B cell (primary cell): ENCODE measurements around the gene AGR3. TPM values are rescaled to one million over a fixed set of nuclear protein-coding genes. Genes with fewer than 3 reads are reported as not detected.
A peak's percentile ranks its signal among the peaks of the same experiment; 100 is the strongest.

Experiments used
- ATAC-seq: fragments of 200-7000 bp; cut with Tn5 transposase; one replicate; pipeline ENCODE4 v1.10.0; 2021; ENCODE audit warnings: low read depth, mild to moderate bottlenecking, moderate number of reproducible peaks, moderate library complexity
- CTCF ChIA-PET: fragments of 350-600 bp; sonication (Branson Sonifier 250); formaldehyde crosslinking; loops from one replicate; lab custom pipeline; 2021; ENCODE audit warnings: antibody characterized with exemption, inconsistent platforms; lab: Charles Lee
- POLR2A ChIA-PET: fragments of 350-600 bp; sonication (Branson Sonifier 250); formaldehyde crosslinking; loops from one replicate; lab custom pipeline; 2021; ENCODE audit warnings: antibody characterized with exemption; lab: Charles Lee
- DNase-seq: peaks from one replicate; pipeline ENCODE4 v3.0.0; 2013
- H2AFZ ChIP-seq: 2 replicates; pipeline ENCODE4 v1.6.1; 2012; ENCODE audit warnings: mild to moderate bottlenecking, low read depth, low read length; ENCODE audit not compliant: insufficient read depth, poor library complexity, severe bottlenecking
- H3K27ac ChIP-seq, 2 donors: 1 replicate in 1 of 2; 2 replicates in 1 of 2; pipeline ENCODE4 v1.5.1; 2012 to 2013; ENCODE audit warnings: low read length in 2 of 2, mild to moderate bottlenecking in 2 of 2, moderate library complexity in 1 of 2
- H3K27me3 ChIP-seq, 4 experiments: fragments of 200-600 bp in 1 of 4; sonication (generic) in 1 of 4; replicated peaks in 1 of 4; 1 replicate in 2 of 4; 2 replicates in 2 of 4; pipeline versions ENCODE4 v1.6.1 to v1.7.0; 2013 to 2016; ENCODE audit warnings: low read length in 3 of 4, mild to moderate bottlenecking in 2 of 4, mixed read lengths in 1 of 4, moderate library complexity in 1 of 4; ENCODE audit not compliant: insufficient read depth in 4 of 4, control insufficient read depth in 3 of 4; ENCODE audit errors: control extremely low read depth in 1 of 4
- H3K36me3 ChIP-seq, 2 experiments: replicated peaks in 1 of 2; 1 replicate in 1 of 2; 2 replicates in 1 of 2; pipeline versions ENCODE4 v1.6.1 to v1.7.1; 2013; ENCODE audit warnings: low read length in 1 of 2; ENCODE audit not compliant: insufficient read depth in 2 of 2, control insufficient read depth in 1 of 2; ENCODE audit errors: control extremely low read depth in 1 of 2, extremely low read depth in 1 of 2
- H3K4me1 ChIP-seq, 2 donors: fragments of 200-600 bp in 1 of 2; sonication (generic) in 1 of 2; 1 replicate in 1 of 2; 2 replicates in 1 of 2; pipeline versions ENCODE4 v1.5.1 to v1.6.1; 2013 to 2017; ENCODE audit warnings: low read length in 2 of 2; ENCODE audit not compliant: control insufficient read depth in 2 of 2, insufficient read depth in 2 of 2
- H3K4me2 ChIP-seq: replicated peaks from 2 replicates; pipeline ENCODE3; 2012; ENCODE audit warnings: mild to moderate bottlenecking, low read depth, low read length; ENCODE audit not compliant: poor library complexity, severe bottlenecking
- H3K4me3 ChIP-seq, 5 experiments: fragments of 200-600 bp in 1 of 5; sonication (generic) in 1 of 5; 1 replicate in 3 of 5; 2 replicates in 2 of 5; pipeline versions ENCODE4 v1.5.1 to v1.7.0; 2011 to 2016; ENCODE audit warnings: low read length in 4 of 5, mild to moderate bottlenecking in 4 of 5, low read depth in 2 of 5, control low read depth in 1 of 5, moderate library complexity in 1 of 5; ENCODE audit not compliant: insufficient read depth in 1 of 5; ENCODE audit errors: control extremely low read depth in 1 of 5, extremely low read depth in 1 of 5
- H3K79me2 ChIP-seq: fragments of 200-600 bp; sonication (generic); one replicate; pipeline ENCODE4 v1.6.0; 2016; ENCODE audit warnings: low read length; ENCODE audit not compliant: control insufficient read depth, insufficient read depth
- H3K9ac ChIP-seq: fragments of 200-600 bp; sonication (generic); 2 replicates; pipeline ENCODE4 v1.6.1; 2017; ENCODE audit warnings: mild to moderate bottlenecking, low read length, moderate library complexity
- H3K9me3 ChIP-seq, 3 donors: one replicate each; pipeline versions ENCODE4 v1.6.1 to v1.7.1; 2013; ENCODE audit warnings: low read length in 2 of 3; ENCODE audit not compliant: control insufficient read depth in 2 of 3, insufficient read depth in 1 of 3; ENCODE audit errors: control extremely low read depth in 1 of 3
- H4K20me1 ChIP-seq: 2 replicates; pipeline ENCODE4 v1.6.0; 2012; ENCODE audit warnings: mild to moderate bottlenecking, low read length; ENCODE audit not compliant: insufficient read depth, control insufficient read depth, poor library complexity, severe bottlenecking
- H3K27ac Mint-ChIP-seq: one replicate; pipeline ENCODE4 v1.8.0; 2021; ENCODE audit warnings: mixed read lengths
- H3K27me3 Mint-ChIP-seq: one replicate; pipeline ENCODE4 v1.8.0; 2021; ENCODE audit warnings: mixed read lengths
- H3K4me1 Mint-ChIP-seq: one replicate; pipeline ENCODE4 v1.8.0; 2021; ENCODE audit warnings: mixed read lengths
- H3K4me3 Mint-ChIP-seq: one replicate; pipeline ENCODE4 v1.8.0; 2021; ENCODE audit warnings: mixed read lengths
- H3K9me3 Mint-ChIP-seq: one replicate; pipeline ENCODE4 v1.8.0; 2022; ENCODE audit warnings: mixed read lengths; ENCODE audit not compliant: insufficient read depth
- EZH2 ChIP-seq: IDR thresholded peaks from 2 replicates; pipeline ENCODE4 v1.6.1; 2012; ENCODE audit warnings: borderline replicate concordance, low read depth, mild to moderate bottlenecking, moderate library complexity, low read length; ENCODE audit not compliant: insufficient read depth, poor library complexity, severe bottlenecking
- WGBS: methylation state at CpG from one replicate; pipeline ENCODE4 v1.1.5; 2013; ENCODE audit warnings: missing lambda C conversion rate; ENCODE audit not compliant: insufficient coverage; 5-methylcytosine and 5-hydroxymethylcytosine counted together
- intact Hi-C: fragments of 100-400 bp; cut with micrococcal nuclease; formaldehyde crosslinking; loops from one replicate; pipeline ENCODE4 v1.10.0; 2022
- polyA plus RNA-seq: library from polyadenylated mRNA; depleted of rRNA; stranded (reverse); fragments of >200 nt; gene quantifications from 2 replicates; pipeline ENCODE4 v1.2.3, GENCODE V29; 2012
- total RNA-seq, 2 donors: library from RNA; stranded (reverse); fragments of 120-200 nt in 1 of 2; gene quantifications; 1 replicate in 1 of 2; 2 replicates in 1 of 2; pipeline versions ENCODE4 v1.2.3 to v1.2.4, GENCODE V29; 2013 to 2022
- TF ChIP-seq, protein P1 (sequence below): fragments of 200-600 bp; IDR thresholded peaks from one replicate; pipeline ENCODE4 v1.8.0; 2022; ENCODE audit warnings: antibody characterized with exemption, mild to moderate bottlenecking

Gene AGR3
- total and polyA plus RNA-seq, 2 donors (not counting 1 experiment from before 2014, with no cell fraction given) = not detected

DNA sequence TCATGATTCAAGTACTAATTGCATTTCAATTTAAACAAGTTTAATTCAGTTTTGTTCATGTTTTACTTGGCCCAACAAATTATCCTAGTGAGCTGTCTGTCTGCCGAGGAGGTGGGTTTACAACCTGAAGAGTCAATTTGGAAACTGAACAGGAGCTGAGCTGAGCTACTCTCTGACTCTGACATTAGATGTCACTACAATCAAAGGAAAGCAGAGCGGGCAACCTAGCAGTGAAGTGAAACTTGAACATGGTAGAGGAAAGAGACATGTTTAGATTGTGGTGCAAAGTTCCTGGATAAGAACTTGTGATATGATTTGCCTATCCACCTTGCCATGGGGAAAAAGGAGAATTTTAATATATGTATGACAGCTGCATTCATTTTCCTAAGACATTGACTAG is 9.6 kb upstream of the AGR3 start:
- Histone ChIP-seq H3K79me2 (no peaks in the 10 kb centered on the region), H3K27ac (no peak overlapping the region), H4K20me1 (no peaks in the 10 kb centered on the region), H3K4me3 (no peak overlapping the region), H3K9me3 (no peaks in the 10 kb centered on the region), H3K9ac (no peak overlapping the region), H3K4me2 (no peak overlapping the region), H2AFZ (no peak overlapping the region), H3K4me1 (no peaks in the 10 kb centered on the region), H3K36me3 (no peaks in the 10 kb centered on the region), H3K27me3 (no peaks in the 10 kb centered on the region)
- no peak overlapping the region for H3K4me3 Mint-ChIP-seq
- DNase-seq (peak; percentile 61), ATAC-seq (peak; percentile 67)
- no peak overlapping the region for H3K27ac Mint-ChIP-seq
- H3K4me1 Mint-ChIP-seq = peaks cover 5% of the 10 kb centered on the region
- intact Hi-C loops = loop anchor here (1.0 kb wide), 1 partner anchor 27 kb away; no protein-coding TSS in a partner anchor
- ChIA-PET CTCF (interaction anchor here (0.6 to 4.2 kb wide), 8 partner anchors 18 to 790 kb away, joined by 3 to 35 read pairs (median 4); no protein-coding TSS in a partner anchor), POLR2A (no interaction called here)
- WGBS = 33% methylated on average over 1 of the region's 2 CpGs
- TF ChIP-seq, protein P1, sequence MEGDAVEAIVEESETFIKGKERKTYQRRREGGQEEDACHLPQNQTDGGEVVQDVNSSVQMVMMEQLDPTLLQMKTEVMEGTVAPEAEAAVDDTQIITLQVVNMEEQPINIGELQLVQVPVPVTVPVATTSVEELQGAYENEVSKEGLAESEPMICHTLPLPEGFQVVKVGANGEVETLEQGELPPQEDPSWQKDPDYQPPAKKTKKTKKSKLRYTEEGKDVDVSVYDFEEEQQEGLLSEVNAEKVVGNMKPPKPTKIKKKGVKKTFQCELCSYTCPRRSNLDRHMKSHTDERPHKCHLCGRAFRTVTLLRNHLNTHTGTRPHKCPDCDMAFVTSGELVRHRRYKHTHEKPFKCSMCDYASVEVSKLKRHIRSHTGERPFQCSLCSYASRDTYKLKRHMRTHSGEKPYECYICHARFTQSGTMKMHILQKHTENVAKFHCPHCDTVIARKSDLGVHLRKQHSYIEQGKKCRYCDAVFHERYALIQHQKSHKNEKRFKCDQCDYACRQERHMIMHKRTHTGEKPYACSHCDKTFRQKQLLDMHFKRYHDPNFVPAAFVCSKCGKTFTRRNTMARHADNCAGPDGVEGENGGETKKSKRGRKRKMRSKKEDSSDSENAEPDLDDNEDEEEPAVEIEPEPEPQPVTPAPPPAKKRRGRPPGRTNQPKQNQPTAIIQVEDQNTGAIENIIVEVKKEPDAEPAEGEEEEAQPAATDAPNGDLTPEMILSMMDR = peak; percentile 59
- TF ChIP-seq EZH2 = no peak
- no peaks in the 10 kb centered on the region for H3K9me3 Mint-ChIP-seq
- H3K27me3 Mint-ChIP-seq = no peaks in the 10 kb centered on the region

DNA sequence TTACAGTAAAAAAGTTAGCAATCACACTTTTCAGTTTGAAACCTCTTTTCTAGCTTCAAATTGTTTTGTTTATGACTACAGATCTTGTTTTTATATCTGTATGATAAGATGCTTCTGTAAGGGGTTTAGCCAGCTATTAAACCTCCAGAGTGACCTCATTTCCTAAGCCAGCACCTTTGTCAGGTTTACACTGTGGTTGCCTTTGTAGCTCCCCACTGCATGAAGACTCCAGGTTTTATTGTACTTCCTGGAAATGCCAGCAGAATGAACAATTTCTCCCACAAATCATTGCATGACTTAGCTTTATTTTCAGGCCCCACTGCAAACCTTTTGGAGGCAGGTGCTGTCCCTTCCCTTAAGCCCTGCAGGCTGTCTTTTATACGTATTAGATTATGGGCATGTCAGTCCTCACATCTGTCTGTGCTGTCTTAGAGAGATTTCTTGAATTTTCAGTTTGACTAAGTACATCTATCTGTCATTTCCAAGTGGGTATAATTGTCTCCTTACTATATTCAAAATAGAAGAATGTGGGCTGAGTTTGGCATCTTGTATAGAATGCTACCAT is 8.2 kb upstream of the AGR3 start:
- no peak for DNase-seq
- Mint-ChIP-seq H3K27ac (no peak overlapping the region), H3K9me3 (no peaks in the 10 kb centered on the region), H3K4me1 (peaks cover 5% of the 10 kb centered on the region), H3K4me3 (no peak overlapping the region), H3K27me3 (no peaks in the 10 kb centered on the region)
- H3K36me3 ChIP-seq = no peaks in the 10 kb centered on the region
- H3K9me3 ChIP-seq = no peaks in the 10 kb centered on the region
- H2AFZ ChIP-seq = no peak overlapping the region
- TF ChIP-seq, protein P1 = no peak
- TF ChIP-seq EZH2 = no peak
- WGBS = no CpG with 5 or more reads among the region's 1 CpG
- H3K9ac ChIP-seq = no peak overlapping the region
- H3K27ac ChIP-seq = no peak overlapping the region
- no peaks in the 10 kb centered on the region for H3K79me2 ChIP-seq
- H3K27me3 ChIP-seq = no peaks in the 10 kb centered on the region
- H3K4me1 ChIP-seq = no peaks in the 10 kb centered on the region
- ATAC-seq = no peak
- ChIA-PET CTCF (interaction anchor here (0.8 to 1.9 kb wide), 4 partner anchors 28 to 187 kb away, joined by 3 to 5 read pairs (median 3); no protein-coding TSS in a partner anchor), POLR2A (no interaction called here)
- intact Hi-C loops = no loop called here
- H3K4me2 ChIP-seq = no peak overlapping the region
- H4K20me1 ChIP-seq = no peaks in the 10 kb centered on the region
- H3K4me3 ChIP-seq = no peak overlapping the region
